Measurements from ENCODE around the gene C14orf119.

DNA sequence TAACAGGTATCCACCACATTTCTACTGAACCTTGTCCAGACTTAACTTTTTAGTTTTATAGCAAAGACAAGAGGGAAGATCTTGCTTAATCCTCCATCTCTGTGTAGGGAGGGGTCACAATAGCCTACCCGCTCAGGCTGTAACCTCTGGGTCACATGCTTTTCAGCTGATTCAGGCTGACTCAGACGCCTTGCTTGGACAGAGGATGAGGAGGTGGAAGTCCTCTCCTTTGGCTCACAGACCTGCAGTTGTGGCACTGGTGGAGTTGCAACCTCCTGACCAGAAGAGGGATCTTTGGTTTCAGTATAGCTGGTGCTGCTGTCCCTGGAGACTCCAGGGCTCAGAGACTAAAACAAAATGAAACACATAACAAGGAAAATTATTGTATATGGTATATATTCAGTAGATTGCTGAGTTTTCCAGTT lies 16.6 kb upstream of the C14orf119 start:
- TF ChIP-seq POLR2AphosphoS5 (IDR thresholded peaks at IDR 0.05; ENCODE audit: low read depth) (no peak), SPI1 (IDR thresholded peaks at IDR 0.05; ENCODE audit: borderline replicate concordance, low read depth) (no peak), GABPA (IDR thresholded peaks at IDR 0.05; ENCODE audit: low read depth) (no peak)
- TF ChIP-seq, protein P1, sequence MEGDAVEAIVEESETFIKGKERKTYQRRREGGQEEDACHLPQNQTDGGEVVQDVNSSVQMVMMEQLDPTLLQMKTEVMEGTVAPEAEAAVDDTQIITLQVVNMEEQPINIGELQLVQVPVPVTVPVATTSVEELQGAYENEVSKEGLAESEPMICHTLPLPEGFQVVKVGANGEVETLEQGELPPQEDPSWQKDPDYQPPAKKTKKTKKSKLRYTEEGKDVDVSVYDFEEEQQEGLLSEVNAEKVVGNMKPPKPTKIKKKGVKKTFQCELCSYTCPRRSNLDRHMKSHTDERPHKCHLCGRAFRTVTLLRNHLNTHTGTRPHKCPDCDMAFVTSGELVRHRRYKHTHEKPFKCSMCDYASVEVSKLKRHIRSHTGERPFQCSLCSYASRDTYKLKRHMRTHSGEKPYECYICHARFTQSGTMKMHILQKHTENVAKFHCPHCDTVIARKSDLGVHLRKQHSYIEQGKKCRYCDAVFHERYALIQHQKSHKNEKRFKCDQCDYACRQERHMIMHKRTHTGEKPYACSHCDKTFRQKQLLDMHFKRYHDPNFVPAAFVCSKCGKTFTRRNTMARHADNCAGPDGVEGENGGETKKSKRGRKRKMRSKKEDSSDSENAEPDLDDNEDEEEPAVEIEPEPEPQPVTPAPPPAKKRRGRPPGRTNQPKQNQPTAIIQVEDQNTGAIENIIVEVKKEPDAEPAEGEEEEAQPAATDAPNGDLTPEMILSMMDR (IDR thresholded peaks at IDR 0.05; ENCODE audit: insufficient read depth, low read length): no peak
